Uterus (tissue), 4 donors: ENCODE data around the gene VPS52. TPM values are rescaled to one million over a fixed set of nuclear protein-coding genes. Genes with fewer than 3 reads are reported as not detected.

Experiments
- DNase-seq, 2 donors: peaks; one replicate each; pipeline ENCODE4 v3.0.0-alpha.2; 2019 to 2020
- H3K27ac ChIP-seq, 2 donors: fragments of 200-600 bp; sonication (generic); 1 replicate in 1 of 2; 2 replicates in 1 of 2; pipeline ENCODE4 v1.5.1; 2016 to 2018
- H3K27me3 ChIP-seq, 2 donors: fragments of 200-600 bp; sonication (generic); one replicate each; pipeline ENCODE4 v1.5.1; 2018 to 2019; ENCODE audit warnings: control low read depth in 1 of 2
- H3K36me3 ChIP-seq, 2 donors: fragments of 200-600 bp; sonication (generic); one replicate each; pipeline ENCODE4 v1.5.1; 2019; ENCODE audit warnings: control low read depth in 1 of 2
- H3K4me1 ChIP-seq, 2 donors: fragments of 200-600 bp; sonication (generic); one replicate each; pipeline ENCODE4 v1.5.1; 2018 to 2019; ENCODE audit warnings: control low read depth in 1 of 2
- H3K4me3 ChIP-seq, 2 donors: fragments of 200-600 bp; sonication (generic); 1 replicate in 1 of 2; 2 replicates in 1 of 2; pipeline ENCODE4 v1.5.1; 2018 to 2019; ENCODE audit warnings: mild to moderate bottlenecking in 1 of 2
- H3K9me3 ChIP-seq, 2 donors: fragments of 200-600 bp; sonication (generic); one replicate each; pipeline ENCODE4 v1.5.1; 2019; ENCODE audit warnings: control low read depth in 1 of 2
- POLR2A ChIP-seq, 2 donors: fragments of 450-650 bp; IDR thresholded peaks; one replicate each; pipeline ENCODE4 v1.6.1; 2016; ENCODE audit warnings: antibody characterized with exemption in 2 of 2, mild to moderate bottlenecking in 1 of 2, moderate library complexity in 1 of 2
- intact Hi-C: fragments of 100-400 bp; cut with DNase I; formaldehyde crosslinking; loops from one replicate; pipeline ENCODE4 v1.15.1; 2023; ENCODE audit warnings: low total_unique reads
- total RNA-seq, 4 donors: library from RNA; depleted of rRNA in 3 of 4; stranded (reverse); fragments of >200 nt in 3 of 4; gene quantifications; one replicate each; pipeline versions ENCODE4 v1.1.0 to v1.2.4, GENCODE V29; 2014 to 2023
- TF ChIP-seq, protein P1 (sequence below), 4 experiments: fragments of 200-600 bp in 2 of 4; fragments of 450-650 bp in 2 of 4; sonication (generic) in 2 of 4; IDR thresholded peaks; one replicate each; pipeline ENCODE4 v1.5.1; 2016 to 2019; ENCODE audit warnings: antibody characterized with exemption in 4 of 4, mild to moderate bottlenecking in 2 of 4, moderate library complexity in 1 of 4
- donor health status: DM: yes; HTN: yes; CAD: no.

VPS52 gene
- total RNA-seq, 4 donors from 2014 or later, result 12.8 to 58.4 (median 37.5) TPM

DNA sequence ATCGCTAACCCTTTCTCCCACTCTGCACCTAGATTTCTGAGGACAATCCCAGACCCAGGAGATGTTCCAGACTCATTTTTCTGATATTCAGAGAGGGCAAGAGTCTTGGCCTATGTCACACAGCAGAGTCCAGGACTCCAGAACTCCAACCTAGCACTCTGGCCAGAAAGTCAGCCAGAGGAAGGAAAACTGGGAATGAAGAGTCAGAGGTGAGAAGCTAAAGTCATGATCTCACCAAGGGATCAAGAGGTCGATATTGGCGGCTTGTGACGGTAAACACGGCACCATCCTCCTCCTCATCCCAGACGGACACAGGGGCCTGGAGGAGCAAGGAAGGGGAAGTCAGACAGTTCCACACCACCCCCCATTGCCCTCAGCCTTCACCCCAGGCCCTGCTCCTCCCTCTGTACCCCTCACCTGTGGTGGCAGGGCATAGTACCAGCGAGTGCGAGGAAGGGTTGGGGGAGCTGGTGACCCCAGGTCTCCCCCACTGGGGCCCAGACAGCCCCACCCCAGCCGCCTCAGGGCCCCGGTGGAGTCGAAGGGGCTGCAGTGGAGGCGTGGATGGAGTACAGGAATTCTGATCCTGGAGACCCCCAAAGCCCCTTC lies 25.2 kb upstream of the VPS52 start:
- peak overlapping the region; percentile 95 for H3K27ac ChIP-seq
- no peak overlapping the region for H3K4me3 ChIP-seq
- H3K4me1 ChIP-seq, result peaks cover 0 to 7% of the 10 kb centered on the region in 2 donors
- no peak for DNase-seq
- no peaks in the 10 kb centered on the region for H3K27me3 ChIP-seq
- intact Hi-C loops, result loop anchor here (10.0 kb wide), 2 partner anchors 92 to 128 kb away; partner anchors contain the start of genes HSD17B8, RING1, RXRB and SLC39A7
- H3K9me3 ChIP-seq, result no peaks in the 10 kb centered on the region
- no peak for TF ChIP-seq POLR2A (IDR thresholded peaks at IDR 0.05)
- TF ChIP-seq, protein P1, sequence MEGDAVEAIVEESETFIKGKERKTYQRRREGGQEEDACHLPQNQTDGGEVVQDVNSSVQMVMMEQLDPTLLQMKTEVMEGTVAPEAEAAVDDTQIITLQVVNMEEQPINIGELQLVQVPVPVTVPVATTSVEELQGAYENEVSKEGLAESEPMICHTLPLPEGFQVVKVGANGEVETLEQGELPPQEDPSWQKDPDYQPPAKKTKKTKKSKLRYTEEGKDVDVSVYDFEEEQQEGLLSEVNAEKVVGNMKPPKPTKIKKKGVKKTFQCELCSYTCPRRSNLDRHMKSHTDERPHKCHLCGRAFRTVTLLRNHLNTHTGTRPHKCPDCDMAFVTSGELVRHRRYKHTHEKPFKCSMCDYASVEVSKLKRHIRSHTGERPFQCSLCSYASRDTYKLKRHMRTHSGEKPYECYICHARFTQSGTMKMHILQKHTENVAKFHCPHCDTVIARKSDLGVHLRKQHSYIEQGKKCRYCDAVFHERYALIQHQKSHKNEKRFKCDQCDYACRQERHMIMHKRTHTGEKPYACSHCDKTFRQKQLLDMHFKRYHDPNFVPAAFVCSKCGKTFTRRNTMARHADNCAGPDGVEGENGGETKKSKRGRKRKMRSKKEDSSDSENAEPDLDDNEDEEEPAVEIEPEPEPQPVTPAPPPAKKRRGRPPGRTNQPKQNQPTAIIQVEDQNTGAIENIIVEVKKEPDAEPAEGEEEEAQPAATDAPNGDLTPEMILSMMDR (IDR thresholded peaks at IDR 0.05), result no peak
- H3K36me3 ChIP-seq, result no peaks in the 10 kb centered on the region

DNA sequence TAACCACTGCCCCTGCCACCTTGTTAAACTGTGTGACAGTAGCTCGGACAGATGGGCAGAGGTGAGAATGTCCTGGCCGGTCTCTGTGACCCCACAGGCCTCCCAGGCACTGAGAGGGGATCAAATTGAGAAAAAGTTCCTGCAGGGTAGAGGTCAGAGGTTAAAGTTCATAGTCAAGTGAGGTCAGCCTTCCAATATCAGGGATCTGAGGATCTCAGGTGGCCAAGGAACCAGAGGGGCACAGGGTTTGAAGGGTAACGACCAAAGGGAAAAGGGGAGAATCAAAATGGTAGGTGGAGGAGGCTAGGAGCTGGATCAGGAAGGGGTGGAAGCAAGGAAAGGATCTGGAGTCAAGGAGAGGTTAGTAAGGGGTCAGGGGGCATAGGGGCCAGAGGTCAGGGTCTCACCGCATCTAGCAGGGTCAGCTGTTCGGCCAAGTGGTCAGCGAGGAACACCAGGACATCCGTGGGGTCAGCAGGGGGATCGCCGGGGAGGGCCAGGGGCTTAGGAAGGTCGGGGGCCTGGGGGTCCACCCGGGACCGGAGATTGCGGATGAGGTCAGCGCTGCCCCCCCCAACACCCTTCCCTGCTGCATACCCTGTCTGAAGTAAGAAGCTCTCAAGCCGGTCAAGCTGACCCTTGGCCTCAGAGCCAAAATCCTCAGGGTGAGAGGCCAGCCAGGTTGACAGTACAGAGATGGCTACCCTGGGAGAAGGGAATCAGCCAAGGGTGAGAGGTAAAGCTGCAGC lies 24.1 kb upstream of the VPS52 start:
- Histone ChIP-seq H3K27me3 (no peaks in the 10 kb centered on the region), H3K9me3 (no peaks in the 10 kb centered on the region), H3K27ac (no peak overlapping the region), H3K4me1 (peaks cover 0 to 7% of the 10 kb centered on the region in 2 donors), H3K36me3 (no peaks in the 10 kb centered on the region), H3K4me3 (no peak overlapping the region)
- DNase-seq, result no peak
- TF ChIP-seq POLR2A (IDR thresholded peaks at IDR 0.05), result no peak
- TF ChIP-seq, protein P1 (IDR thresholded peaks at IDR 0.05), result no peak
- intact Hi-C loops, result loop anchor here (10.0 kb wide), 2 partner anchors 91 to 129 kb away; partner anchors contain the start of genes HSD17B8, RING1, RXRB and SLC39A7

DNA sequence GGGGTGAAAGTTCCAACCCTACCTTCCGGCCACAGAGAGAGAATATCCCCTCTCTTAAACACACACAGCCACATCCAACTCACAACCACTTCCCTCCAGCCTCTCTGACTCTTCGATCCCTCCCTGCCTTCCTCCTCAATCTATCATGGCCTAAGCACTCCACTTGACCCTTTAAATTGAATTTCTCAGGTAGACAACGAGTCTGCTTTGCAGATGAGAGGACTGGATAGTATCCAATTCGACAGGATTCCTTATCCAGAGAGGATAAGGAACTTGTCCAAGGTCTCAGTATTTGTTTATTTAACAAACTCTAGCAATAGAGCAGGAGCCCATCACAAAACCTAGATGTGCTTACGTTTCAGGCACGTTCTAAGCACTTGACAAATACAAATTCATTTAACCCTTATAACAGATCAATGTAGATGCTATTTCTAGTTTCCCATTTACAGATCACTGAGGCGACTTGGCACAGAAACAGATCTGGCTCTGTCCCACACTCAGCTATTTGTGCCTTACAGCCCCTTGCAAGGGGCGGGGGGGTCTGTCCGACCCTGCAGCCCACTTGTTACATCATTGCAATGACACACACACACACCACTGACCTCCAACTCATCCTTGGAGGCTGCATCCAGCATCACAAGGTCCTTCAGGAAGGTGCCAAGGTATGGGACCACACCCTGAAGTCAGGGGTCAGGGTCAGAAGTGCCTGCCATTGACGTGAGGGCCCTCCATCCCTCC lies 22.6 kb upstream of the VPS52 start:
- TF ChIP-seq POLR2A (IDR thresholded peaks at IDR 0.05), result no peak
- TF ChIP-seq, protein P1 (IDR thresholded peaks at IDR 0.05), result no peak
- DNase-seq, result no peak
- H3K4me3 ChIP-seq, result no peak overlapping the region
- H3K9me3 ChIP-seq, result no peaks in the 10 kb centered on the region
- no peaks in the 10 kb centered on the region for H3K27me3 ChIP-seq
- H3K27ac ChIP-seq, result no peak overlapping the region
- no peaks in the 10 kb centered on the region for H3K36me3 ChIP-seq
- peaks cover 5 to 17% of the 10 kb centered on the region in 2 donors for H3K4me1 ChIP-seq
- intact Hi-C loops, result loop anchor here (10.0 kb wide), 2 partner anchors 89 to 131 kb away; partner anchors contain the start of genes HSD17B8, RING1, RXRB and SLC39A7

DNA sequence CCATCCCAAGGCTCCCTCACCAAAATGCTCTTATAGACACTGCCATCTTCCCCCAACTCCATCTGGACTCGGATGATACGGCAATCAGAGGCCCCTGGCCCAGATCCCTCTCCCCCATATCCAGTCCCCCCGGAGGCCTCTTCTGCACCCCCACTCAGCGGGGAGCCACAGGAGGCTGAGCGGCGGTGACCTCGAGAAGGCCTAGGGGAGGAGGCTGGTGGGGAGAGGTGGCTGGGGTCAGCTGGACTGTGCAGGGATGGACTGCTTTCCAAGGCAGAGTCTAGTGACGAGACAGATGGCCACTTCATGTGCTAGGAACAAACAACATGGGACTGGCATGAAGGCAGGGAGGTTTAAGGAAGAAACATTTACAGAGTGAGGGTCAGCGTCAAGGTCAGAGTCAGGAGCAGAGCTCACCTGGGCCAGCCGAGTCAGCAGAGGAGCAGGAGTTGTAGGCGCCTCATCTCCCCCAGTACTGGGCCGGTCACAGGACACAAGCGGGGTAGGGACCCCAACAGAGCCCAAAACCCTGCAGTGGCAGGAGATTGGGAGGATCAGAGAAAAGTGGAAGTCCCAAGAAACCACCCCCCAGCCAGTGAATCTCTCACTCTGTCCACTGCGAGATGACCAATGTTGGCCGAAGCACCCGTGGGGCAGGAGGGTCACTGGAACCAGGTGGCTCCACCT lies 21.5 kb upstream of the VPS52 start:
- no peak for DNase-seq
- Histone ChIP-seq H3K27me3 (no peaks in the 10 kb centered on the region), H3K9me3 (no peaks in the 10 kb centered on the region), H3K27ac (no peak overlapping the region), H3K4me3 (no peak overlapping the region), H3K36me3 (no peaks in the 10 kb centered on the region), H3K4me1 (peaks cover 9 to 23% of the 10 kb centered on the region in 2 donors)
- intact Hi-C loops, result loop anchor here (10.0 kb wide), 2 partner anchors 88 to 132 kb away; partner anchors contain the start of genes HSD17B8, RING1, RXRB and SLC39A7
- no peak for TF ChIP-seq POLR2A (IDR thresholded peaks at IDR 0.05)
- TF ChIP-seq, protein P1 (IDR thresholded peaks at IDR 0.05), result no peak
